Gastroesophageal sphincter (tissue), 4 donors: Measurements from ENCODE around the gene TBC1D5. TPM values are rescaled to one million over a fixed set of nuclear protein-coding genes. Genes with fewer than 3 reads are reported as not detected.

Experiments used
- ATAC-seq: fragments of 150-250 bp; one replicate; pipeline ENCODE4 v1.9.1; 2016; ENCODE audit warnings: mild to moderate bottlenecking, moderate library complexity
- H3K27ac ChIP-seq, 4 donors: fragments of 200-600 bp; sonication (generic) in 3 of 4; 1 replicate in 3 of 4; 2 replicates in 1 of 4; pipeline ENCODE4 v1.5.1; 2016 to 2019
- H3K27me3 ChIP-seq: fragments of 200-600 bp; sonication (generic); one replicate; pipeline ENCODE4 v1.5.1; 2019
- H3K36me3 ChIP-seq, 2 donors: fragments of 200-600 bp; sonication (generic); one replicate each; pipeline ENCODE4 v1.5.1; 2019; ENCODE audit warnings: control low read depth in 1 of 2
- H3K4me1 ChIP-seq, 3 donors: fragments of 200-600 bp; sonication (generic); 1 replicate in 2 of 3; 2 replicates in 1 of 3; pipeline ENCODE4 v1.5.1; 2016 to 2019; ENCODE audit warnings: control low read depth in 2 of 3
- H3K4me3 ChIP-seq, 2 donors: fragments of 200-600 bp; sonication (generic); one replicate each; pipeline ENCODE4 v1.5.1; 2019; ENCODE audit warnings: mild to moderate bottlenecking in 1 of 2, moderate library complexity in 1 of 2
- H3K9me3 ChIP-seq, 3 donors: fragments of 200-600 bp; sonication (generic); one replicate each; pipeline ENCODE4 v1.5.1; 2017 to 2019; ENCODE audit warnings: control low read depth in 2 of 3
- EP300 ChIP-seq: sonication (generic); formaldehyde crosslinking; IDR thresholded peaks from one replicate; pipeline ENCODE4 v1.6.1; 2017; ENCODE audit warnings: antibody characterized with exemption, mild to moderate bottlenecking
- POLR2A ChIP-seq, 2 donors: fragments of 450-650 bp; IDR thresholded peaks; one replicate each; pipeline ENCODE4 v1.6.1; 2017; ENCODE audit warnings: antibody characterized with exemption in 2 of 2, mild to moderate bottlenecking in 2 of 2, moderate library complexity in 1 of 2
- POLR2AphosphoS5 ChIP-seq: sonication (generic); formaldehyde crosslinking; IDR thresholded peaks from one replicate; pipeline ENCODE4 v1.6.1; 2017; ENCODE audit warnings: antibody characterized with exemption
- WGBS, 2 donors: methylation state at CpG; one replicate each; pipeline ENCODE4 v1.1.5; 2018; ENCODE audit warnings: low coverage in 1 of 2; 5-methylcytosine and 5-hydroxymethylcytosine counted together
- total RNA-seq, 4 donors: library from RNA; depleted of rRNA; stranded (reverse); fragments of >200 nt; gene quantifications; one replicate each; pipeline ENCODE4 v1.1.0, GENCODE V29; 2016
- TF ChIP-seq, protein P1 (sequence below), 4 experiments: fragments of 200-600 bp in 2 of 4; fragments of 450-650 bp in 2 of 4; sonication (generic) in 1 of 4; IDR thresholded peaks; one replicate each; pipeline ENCODE4 v1.5.1; 2017 to 2019; ENCODE audit warnings: antibody characterized with exemption in 4 of 4, mild to moderate bottlenecking in 2 of 4, moderate library complexity in 2 of 4

The TBC1D5 gene
- total RNA-seq, 4 donors from 2014 or later: 59.5 to 66.6 (median 61.6) TPM

DNA sequence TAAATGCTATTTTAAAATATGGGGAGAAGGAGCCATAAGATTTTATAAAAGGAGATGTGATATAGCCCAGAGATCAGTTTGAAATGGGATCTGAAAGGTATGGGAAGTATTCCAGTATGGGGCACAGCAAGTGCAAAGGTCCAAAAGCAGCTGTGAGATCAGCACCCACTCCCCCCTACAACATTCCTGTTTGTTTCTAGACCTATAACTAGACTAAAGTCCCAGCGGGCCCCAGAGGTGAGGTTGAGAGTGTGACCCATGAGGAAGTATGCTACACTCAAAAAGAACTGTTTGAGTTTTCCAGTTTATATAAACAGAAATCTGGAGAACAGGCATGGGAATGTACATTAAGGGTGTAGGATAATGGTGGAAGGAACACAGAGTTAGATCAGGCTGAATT is 152.5 kb downstream of the TBC1D5 start:
- ATAC-seq: no peak
- Histone ChIP-seq H3K4me3 (no peak overlapping the region), H3K27ac (no peak overlapping the region), H3K9me3 (peaks cover 0 to 22% (median 0%) of the 10 kb centered on the region in 3 donors), H3K4me1 (no peaks in the 10 kb centered on the region), H3K27me3 (no peaks in the 10 kb centered on the region), H3K36me3 (peaks cover 0 to 20% of the 10 kb centered on the region in 2 donors)
- 100% methylated on average over 1 of the region's 1 CpG; no CpG with 5 or more reads in 1 of the 2 donors for WGBS, 2 donors
- TF ChIP-seq POLR2A (IDR thresholded peaks at IDR 0.05) (no peak), EP300 (no peak)
- TF ChIP-seq, protein P1, sequence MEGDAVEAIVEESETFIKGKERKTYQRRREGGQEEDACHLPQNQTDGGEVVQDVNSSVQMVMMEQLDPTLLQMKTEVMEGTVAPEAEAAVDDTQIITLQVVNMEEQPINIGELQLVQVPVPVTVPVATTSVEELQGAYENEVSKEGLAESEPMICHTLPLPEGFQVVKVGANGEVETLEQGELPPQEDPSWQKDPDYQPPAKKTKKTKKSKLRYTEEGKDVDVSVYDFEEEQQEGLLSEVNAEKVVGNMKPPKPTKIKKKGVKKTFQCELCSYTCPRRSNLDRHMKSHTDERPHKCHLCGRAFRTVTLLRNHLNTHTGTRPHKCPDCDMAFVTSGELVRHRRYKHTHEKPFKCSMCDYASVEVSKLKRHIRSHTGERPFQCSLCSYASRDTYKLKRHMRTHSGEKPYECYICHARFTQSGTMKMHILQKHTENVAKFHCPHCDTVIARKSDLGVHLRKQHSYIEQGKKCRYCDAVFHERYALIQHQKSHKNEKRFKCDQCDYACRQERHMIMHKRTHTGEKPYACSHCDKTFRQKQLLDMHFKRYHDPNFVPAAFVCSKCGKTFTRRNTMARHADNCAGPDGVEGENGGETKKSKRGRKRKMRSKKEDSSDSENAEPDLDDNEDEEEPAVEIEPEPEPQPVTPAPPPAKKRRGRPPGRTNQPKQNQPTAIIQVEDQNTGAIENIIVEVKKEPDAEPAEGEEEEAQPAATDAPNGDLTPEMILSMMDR (IDR thresholded peaks at IDR 0.05): no peak

DNA sequence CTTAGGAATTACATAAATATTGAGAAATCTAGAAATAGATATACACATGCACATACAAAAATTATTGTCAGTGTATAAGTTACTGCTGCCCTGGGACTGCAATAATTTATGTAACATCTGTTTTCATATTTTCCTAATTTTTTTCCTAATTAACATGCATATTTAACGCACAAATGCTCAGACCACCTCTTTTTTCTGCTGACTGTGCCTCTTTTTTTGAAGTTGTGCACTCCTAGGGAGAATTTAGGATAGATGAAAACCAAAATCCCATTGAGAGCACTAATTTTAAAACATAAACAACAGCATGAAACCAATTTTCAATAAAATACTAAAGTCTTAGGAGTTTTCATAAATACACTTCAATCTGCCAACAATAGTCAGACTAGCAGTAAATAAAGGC is 154.0 kb downstream of the TBC1D5 start:
- 91 to 100% methylated on average over 1 of the region's 1 CpG for WGBS, 2 donors
- TF ChIP-seq, protein P1 (IDR thresholded peaks at IDR 0.05): no peak
- TF ChIP-seq EP300 (no peak), POLR2AphosphoS5 (no peak), POLR2A (IDR thresholded peaks at IDR 0.05) (no peak)
- no peak for ATAC-seq

DNA sequence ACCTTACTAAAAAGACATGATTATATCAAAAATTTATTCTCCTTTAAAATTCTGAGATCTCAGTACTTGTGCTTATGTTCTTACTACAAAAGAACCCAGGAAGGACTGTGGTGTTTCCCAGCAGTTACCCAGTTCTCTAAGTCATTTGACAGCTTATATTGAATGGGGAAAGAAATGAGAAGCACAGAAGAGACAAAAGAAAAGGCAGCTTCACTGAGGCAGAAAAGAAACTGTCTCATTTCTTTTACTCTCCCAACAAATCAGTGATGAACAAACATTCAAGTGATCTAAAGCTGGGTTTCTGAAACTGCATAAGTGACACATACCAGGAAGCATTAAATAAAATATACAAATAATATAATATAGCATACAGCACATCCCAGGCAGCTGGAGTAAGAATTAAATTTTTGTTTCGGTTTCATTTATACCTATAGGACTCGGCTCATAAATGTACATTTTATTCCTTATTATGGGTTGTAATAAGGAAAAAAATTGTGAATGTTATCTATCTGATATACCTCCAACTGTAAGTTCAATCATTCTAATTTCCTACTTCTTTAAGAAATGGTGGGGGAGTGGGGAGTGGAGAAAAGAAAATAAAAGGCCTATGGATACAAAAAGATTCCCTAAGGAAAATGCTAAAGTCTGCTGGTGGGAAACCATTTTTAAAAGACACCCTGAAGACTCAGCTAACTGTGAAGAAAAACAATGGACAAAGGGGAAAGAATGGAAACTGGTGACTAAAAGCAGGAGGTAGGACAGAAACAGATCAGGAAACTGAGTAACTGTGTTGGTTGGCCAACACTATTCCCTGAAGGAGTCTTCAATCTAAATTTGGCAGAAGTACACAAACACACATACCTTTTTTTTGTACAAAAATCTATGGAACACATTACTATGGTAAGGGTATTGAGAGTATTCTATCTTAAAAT is 156.8 kb downstream of the TBC1D5 start:
- Histone ChIP-seq H3K27me3 (no peaks in the 10 kb centered on the region), H3K27ac (no peak overlapping the region), H3K4me3 (no peak overlapping the region), H3K9me3 (peaks cover 0 to 10% (median 0%) of the 10 kb centered on the region in 3 donors), H3K4me1 (no peaks in the 10 kb centered on the region), H3K36me3 (peaks cover 0 to 8% of the 10 kb centered on the region in 2 donors)
- TF ChIP-seq POLR2A (IDR thresholded peaks at IDR 0.05) (no peak), EP300 (no peak), POLR2AphosphoS5 (no peak)
- TF ChIP-seq, protein P1 (IDR thresholded peaks at IDR 0.05): no peak
- 83 to 100% methylated on average over 2 of the region's 2 CpGs for WGBS, 2 donors
- no peak for ATAC-seq

More for the DNA sequence above, 154.0 kb downstream of the TBC1D5 start:
- peaks cover 0 to 22% (median 0%) of the 10 kb centered on the region in 3 donors for H3K9me3 ChIP-seq
- H3K27me3 ChIP-seq: no peaks in the 10 kb centered on the region
- H3K27ac ChIP-seq: no peak overlapping the region
- H3K36me3 ChIP-seq: peaks cover 0 to 20% of the 10 kb centered on the region in 2 donors
- no peak overlapping the region for H3K4me3 ChIP-seq
- H3K4me1 ChIP-seq: no peaks in the 10 kb centered on the region

DNA sequence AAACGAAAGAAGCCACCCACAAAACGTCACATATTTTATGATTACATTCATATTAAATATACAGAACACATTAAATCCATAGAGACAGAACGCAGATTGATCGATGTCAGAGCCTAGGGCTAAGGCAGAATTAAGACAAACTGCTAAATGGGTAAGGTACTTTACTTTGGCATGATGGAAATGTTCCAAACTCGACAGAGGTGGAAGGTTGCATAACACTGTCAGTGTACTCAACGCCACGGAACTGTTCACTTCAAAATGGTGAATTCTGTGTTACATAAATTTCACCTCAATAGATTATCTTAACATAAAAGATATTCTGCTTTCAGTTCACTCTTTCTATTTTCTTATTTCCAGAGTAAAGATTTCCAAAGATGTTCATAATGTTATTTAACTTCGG is 158.4 kb downstream of the TBC1D5 start:
- no peak for ATAC-seq
- no peak for TF ChIP-seq EP300

DNA sequence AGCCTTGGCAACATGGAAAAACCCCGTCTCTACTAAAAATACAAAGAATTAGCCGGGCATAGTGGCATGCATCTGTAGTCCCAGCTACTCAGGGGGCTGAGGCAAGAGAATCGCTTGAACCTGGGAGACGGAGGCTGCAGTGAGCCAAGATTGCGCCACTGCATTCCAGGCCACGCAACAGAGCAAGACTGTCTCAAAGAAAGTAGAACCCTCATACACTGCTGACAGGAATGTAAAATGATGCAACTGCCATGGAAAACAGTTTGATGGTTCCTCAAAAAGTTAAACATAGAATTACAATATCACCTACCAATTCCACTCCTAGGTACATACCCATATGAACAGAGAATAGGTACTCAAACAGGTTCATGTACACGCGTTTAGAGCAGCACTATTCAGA is 158.9 kb downstream of the TBC1D5 start:
- peaks cover 0 to 2% (median 0%) of the 10 kb centered on the region in 3 donors for H3K4me1 ChIP-seq
- ATAC-seq: no peak
- H3K4me3 ChIP-seq: no peak overlapping the region
- 98% methylated on average over 5 to 8 of the region's 8 CpGs for WGBS, 2 donors
- H3K27me3 ChIP-seq: no peaks in the 10 kb centered on the region
- no peaks in the 10 kb centered on the region for H3K9me3 ChIP-seq
- H3K36me3 ChIP-seq: no peaks in the 10 kb centered on the region
- no peak overlapping the region for H3K27ac ChIP-seq
- no peak for TF ChIP-seq POLR2A (IDR thresholded peaks at IDR 0.05)

More for the DNA sequence above, 158.4 kb downstream of the TBC1D5 start:
- Histone ChIP-seq H3K27ac (no peak overlapping the region), H3K27me3 (no peaks in the 10 kb centered on the region), H3K4me1 (no peaks in the 10 kb centered on the region), H3K9me3 (no peaks in the 10 kb centered on the region), H3K36me3 (no peaks in the 10 kb centered on the region), H3K4me3 (no peak overlapping the region)
- 84 to 92% methylated on average over 8 of the region's 8 CpGs for WGBS, 2 donors
